ENCODE results near the gene MRPL49.
"Not testable (repeated sequence)": the region's sequence is repeated elsewhere in the genome, so short reads cannot be mapped to it uniquely, and the experiment has no call there.

The MRPL49 gene

DNA sequence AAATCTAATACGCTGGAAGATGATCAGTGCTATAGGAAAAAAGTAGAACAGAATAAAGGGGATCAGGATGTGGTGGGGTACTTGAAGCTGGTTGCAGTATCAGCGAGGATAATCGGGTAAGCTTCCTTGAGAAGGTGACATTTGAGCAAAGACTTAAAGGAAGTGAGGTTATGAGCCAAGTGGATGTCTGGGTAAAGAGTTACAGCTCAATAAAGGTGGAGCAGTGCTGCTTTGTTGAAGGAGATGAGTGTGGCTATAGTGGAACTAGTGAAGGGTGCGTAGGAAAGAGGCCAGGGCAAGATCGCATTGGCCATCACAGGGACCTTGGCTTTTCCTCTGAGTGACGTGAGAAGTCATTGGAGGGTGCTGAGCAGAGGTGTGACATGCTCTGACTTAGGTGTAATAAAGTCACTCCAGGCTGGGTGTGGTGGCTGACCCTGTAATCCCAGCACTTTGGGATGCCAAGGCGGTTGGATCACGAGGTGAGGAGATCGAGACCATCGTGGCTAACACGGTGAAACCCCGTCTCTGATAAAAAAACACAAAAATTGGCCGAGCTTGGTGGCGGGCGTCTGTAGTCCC lies 14.5 kb downstream of the MRPL49 start:
- Histone ChIP-seq H3K27me3 (ENCODE audit: insufficient read depth, low read length, poor library complexity) (no peaks in the 10 kb centered on the region), H2AK5ac (ENCODE audit: low read length) (peak overlapping the region; percentile 55), H2BK5ac (ENCODE audit: low read length) (no peak overlapping the region), H3K56ac (ENCODE audit: low read length) (no peak overlapping the region), H3K27ac (ENCODE audit: low read depth, low read length) (no peak overlapping the region), H3K4me1 (ENCODE audit: control insufficient read depth, low read depth, low read length) (peaks cover 2% of the 10 kb centered on the region), H3K79me2 (ENCODE audit: control insufficient read depth, insufficient read depth, low read length) (peaks cover 13% of the 10 kb centered on the region), H3K23ac (ENCODE audit: low read length) (no peak overlapping the region), H3K9ac (ENCODE audit: low read length) (no peak overlapping the region), H3K4me3 (ENCODE audit: low read length) (no peak overlapping the region), H3K79me1 (ENCODE audit: low read length) (peaks cover 16% of the 10 kb centered on the region), H3K18ac (ENCODE audit: low read length) (no peak overlapping the region), H2BK120ac (ENCODE audit: low read depth, low read length) (no peak overlapping the region), H4K8ac (ENCODE audit: low read depth, low read length) (no peak overlapping the region), H3K4ac (ENCODE audit: low read depth, low read length) (no peak overlapping the region), H3K36me3 (ENCODE audit: control insufficient read depth, insufficient read depth, low read length) (no peaks in the 10 kb centered on the region), H4K5ac (ENCODE audit: low read length) (no peak overlapping the region), H2BK15ac (replicated peaks; ENCODE audit: low read depth) (no peak overlapping the region), H3K4me2 (ENCODE audit: low read length) (no peak overlapping the region)
- WGBS (ENCODE audit: extremely low coverage, insufficient coverage, low lambda C conversion rate): no CpG with 5 or more reads among the region's 15 CpGs
- no peak for DNase-seq

DNA sequence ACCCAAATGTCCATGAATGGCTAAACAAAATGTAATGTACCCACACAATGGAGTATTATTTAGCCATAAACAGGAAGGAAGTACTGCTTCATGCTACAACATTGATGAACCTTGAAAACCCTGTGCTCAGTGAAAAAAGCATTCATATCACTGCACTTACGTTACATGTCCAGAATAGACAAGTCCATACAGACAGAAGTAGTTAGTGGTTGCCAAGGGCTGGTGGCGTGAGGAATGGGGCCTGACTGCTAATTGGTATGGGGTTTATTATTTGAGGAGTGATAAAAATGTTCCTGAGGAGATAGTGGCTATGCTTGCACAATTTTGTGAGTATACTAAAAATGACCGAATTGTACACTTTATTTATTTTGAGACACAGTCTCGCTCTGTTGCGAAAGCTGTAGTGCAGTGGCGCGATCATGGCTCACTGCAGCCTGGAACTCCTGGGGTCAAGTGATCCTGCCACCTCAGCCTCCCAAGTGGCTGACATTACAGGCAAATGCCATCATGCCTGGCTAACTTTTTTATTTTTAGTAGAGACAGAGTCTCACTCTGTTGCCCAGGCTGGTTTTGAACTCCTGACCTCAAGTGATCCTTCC lies 19.9 kb downstream of the MRPL49 start:
- Histone ChIP-seq H3K4me1 (ENCODE audit: control insufficient read depth, low read depth, low read length) (no peaks in the 10 kb centered on the region), H3K23ac (ENCODE audit: low read length) (no peak overlapping the region), H3K27ac (ENCODE audit: low read depth, low read length) (no peak overlapping the region), H3K4me3 (ENCODE audit: low read length) (no peak overlapping the region), H2BK5ac (ENCODE audit: low read length) (no peak overlapping the region), H2BK120ac (ENCODE audit: low read depth, low read length) (no peak overlapping the region), H3K27me3 (ENCODE audit: insufficient read depth, low read length, poor library complexity) (no peaks in the 10 kb centered on the region), H3K56ac (ENCODE audit: low read length) (no peak overlapping the region), H3K4ac (ENCODE audit: low read depth, low read length) (no peak overlapping the region), H3K9ac (ENCODE audit: low read length) (no peak overlapping the region), H3K18ac (ENCODE audit: low read length) (no peak overlapping the region), H3K36me3 (ENCODE audit: control insufficient read depth, insufficient read depth, low read length) (no peaks in the 10 kb centered on the region), H2BK15ac (replicated peaks; ENCODE audit: low read depth) (no peak overlapping the region), H3K79me1 (ENCODE audit: low read length) (no peaks in the 10 kb centered on the region), H3K79me2 (ENCODE audit: control insufficient read depth, insufficient read depth, low read length) (no peaks in the 10 kb centered on the region), H2AK5ac (ENCODE audit: low read length) (no peak overlapping the region), H3K4me2 (ENCODE audit: low read length) (no peak overlapping the region), H4K8ac (ENCODE audit: low read depth, low read length) (no peak overlapping the region), H4K5ac (ENCODE audit: low read length) (no peak overlapping the region)
- WGBS (ENCODE audit: extremely low coverage, insufficient coverage, low lambda C conversion rate): no CpG with 5 or more reads among the region's 7 CpGs
- DNase-seq: no peak

DNA sequence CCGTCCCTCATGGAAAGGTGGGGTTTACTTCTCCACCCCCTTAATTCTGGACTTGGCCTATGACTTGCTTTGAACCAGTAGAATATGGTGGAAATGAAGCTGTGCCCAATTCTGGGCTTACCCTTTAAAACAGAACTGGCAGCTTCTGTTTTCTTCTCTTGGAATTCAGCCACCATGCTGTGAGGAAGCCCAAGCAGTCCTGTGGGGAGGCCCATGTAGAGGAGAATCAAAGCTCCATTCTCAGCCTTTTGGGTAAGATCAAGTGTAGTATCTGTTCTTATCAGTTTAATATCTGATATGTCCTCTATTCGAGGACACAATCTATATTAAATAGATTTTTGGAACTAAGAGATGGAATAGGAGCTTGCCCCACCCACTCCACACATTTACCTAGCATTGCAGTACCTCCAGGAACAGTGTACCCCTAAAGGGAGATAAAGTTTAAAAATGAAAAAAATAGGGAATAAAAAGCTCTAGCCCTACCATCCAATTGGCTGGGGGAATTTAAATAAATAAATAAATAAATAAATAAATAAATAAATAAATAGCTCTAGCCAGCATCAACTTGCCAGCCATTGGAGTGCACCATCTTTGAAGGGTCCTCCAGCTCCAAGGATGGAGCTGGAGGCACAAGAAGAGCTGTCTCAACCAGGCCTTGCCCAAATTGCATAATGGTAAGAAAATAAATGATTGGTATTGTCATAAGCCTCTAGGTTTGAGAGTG lies 25.4 kb downstream of the MRPL49 start:
- Histone ChIP-seq H3K9ac (ENCODE audit: low read length) (no peak overlapping the region), H2BK120ac (ENCODE audit: low read depth, low read length) (no peak overlapping the region), H3K27me3 (ENCODE audit: insufficient read depth, low read length, poor library complexity) (no peaks in the 10 kb centered on the region), H3K4me1 (ENCODE audit: control insufficient read depth, low read depth, low read length) (no peaks in the 10 kb centered on the region), H3K27ac (ENCODE audit: low read depth, low read length) (no peak overlapping the region), H2BK5ac (ENCODE audit: low read length) (no peak overlapping the region), H3K18ac (ENCODE audit: low read length) (no peak overlapping the region), H4K5ac (ENCODE audit: low read length) (no peak overlapping the region), H3K4ac (ENCODE audit: low read depth, low read length) (no peak overlapping the region), H3K56ac (ENCODE audit: low read length) (no peak overlapping the region), H4K8ac (ENCODE audit: low read depth, low read length) (no peak overlapping the region), H3K4me3 (ENCODE audit: low read length) (no peak overlapping the region), H2AK5ac (ENCODE audit: low read length) (no peak overlapping the region), H3K4me2 (ENCODE audit: low read length) (no peak overlapping the region), H3K79me1 (ENCODE audit: low read length) (no peaks in the 10 kb centered on the region), H3K36me3 (ENCODE audit: control insufficient read depth, insufficient read depth, low read length) (no peaks in the 10 kb centered on the region), H3K79me2 (ENCODE audit: control insufficient read depth, insufficient read depth, low read length) (no peaks in the 10 kb centered on the region), H2BK15ac (replicated peaks; ENCODE audit: low read depth) (no peak overlapping the region), H3K23ac (ENCODE audit: low read length) (no peak overlapping the region)
- no peak for DNase-seq
- WGBS (ENCODE audit: extremely low coverage, insufficient coverage, low lambda C conversion rate): no CpG with 5 or more reads among the region's 2 CpGs

DNA sequence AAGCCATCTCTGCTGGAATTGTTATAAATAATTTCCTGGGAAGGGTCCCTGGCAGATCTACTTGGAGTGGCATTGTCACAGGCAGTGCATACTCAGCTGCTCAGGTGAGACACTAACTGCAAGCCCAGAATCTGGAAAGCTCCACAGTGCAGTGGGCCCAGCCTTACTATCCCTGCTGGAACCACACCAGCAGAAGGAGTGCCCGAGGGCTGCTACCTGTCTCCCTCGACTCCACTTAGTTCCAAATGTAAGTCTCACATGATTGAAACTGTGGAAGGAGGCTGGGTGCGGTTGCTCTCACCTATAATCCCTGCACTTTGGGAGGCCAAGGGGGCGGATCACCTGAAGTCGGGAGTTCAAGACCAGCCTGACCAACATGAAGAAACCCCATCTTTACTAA lies 26.5 kb downstream of the MRPL49 start:
- Histone ChIP-seq H3K18ac (ENCODE audit: low read length) (no peak overlapping the region), H4K8ac (ENCODE audit: low read depth, low read length) (no peak overlapping the region), H2BK120ac (ENCODE audit: low read depth, low read length) (no peak overlapping the region), H3K79me1 (ENCODE audit: low read length) (no peaks in the 10 kb centered on the region), H3K4ac (ENCODE audit: low read depth, low read length) (no peak overlapping the region), H3K9ac (ENCODE audit: low read length) (no peak overlapping the region), H4K5ac (ENCODE audit: low read length) (no peak overlapping the region), H3K36me3 (ENCODE audit: control insufficient read depth, insufficient read depth, low read length) (no peaks in the 10 kb centered on the region), H3K56ac (ENCODE audit: low read length) (no peak overlapping the region), H3K4me3 (ENCODE audit: low read length) (no peak overlapping the region), H2BK15ac (replicated peaks; ENCODE audit: low read depth) (no peak overlapping the region), H3K27ac (ENCODE audit: low read depth, low read length) (no peak overlapping the region), H2AK5ac (ENCODE audit: low read length) (no peak overlapping the region), H3K23ac (ENCODE audit: low read length) (no peak overlapping the region), H3K79me2 (ENCODE audit: control insufficient read depth, insufficient read depth, low read length) (no peaks in the 10 kb centered on the region), H3K4me1 (ENCODE audit: control insufficient read depth, low read depth, low read length) (no peaks in the 10 kb centered on the region), H3K4me2 (ENCODE audit: low read length) (no peak overlapping the region), H2BK5ac (ENCODE audit: low read length) (no peak overlapping the region), H3K27me3 (ENCODE audit: insufficient read depth, low read length, poor library complexity) (no peaks in the 10 kb centered on the region)
- WGBS (ENCODE audit: extremely low coverage, insufficient coverage, low lambda C conversion rate): no CpG with 5 or more reads among the region's 5 CpGs
- no peak for DNase-seq

DNA sequence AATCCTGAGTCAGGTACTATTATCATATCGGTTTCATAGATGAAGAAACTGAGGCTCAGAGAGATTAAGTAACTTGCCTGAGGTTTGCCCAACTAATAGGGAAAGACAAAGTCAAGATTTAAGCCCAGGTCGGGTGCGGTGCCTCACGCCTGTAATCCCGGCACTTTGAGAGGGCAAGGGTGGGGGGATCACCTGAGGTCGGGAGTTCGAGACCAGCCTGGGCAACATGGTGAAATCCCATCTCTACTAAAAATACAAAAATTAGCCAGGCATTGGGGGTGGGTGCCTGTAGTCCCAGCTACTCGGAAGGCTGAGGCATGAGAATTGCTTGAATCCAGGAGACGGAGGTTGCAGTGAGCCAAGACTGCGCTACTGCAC lies 28.0 kb downstream of the MRPL49 start:
- not testable (repeated sequence) for H3K9ac ChIP-seq (ENCODE audit: low read length); H3K4ac ChIP-seq (ENCODE audit: low read depth, low read length); H3K4me3 ChIP-seq (ENCODE audit: low read length); H2AK5ac ChIP-seq (ENCODE audit: low read length); H3K18ac ChIP-seq (ENCODE audit: low read length); H4K5ac ChIP-seq (ENCODE audit: low read length); H3K27ac ChIP-seq (ENCODE audit: low read depth, low read length); H3K4me1 ChIP-seq (ENCODE audit: control insufficient read depth, low read depth, low read length); H3K36me3 ChIP-seq (ENCODE audit: control insufficient read depth, insufficient read depth, low read length); H3K23ac ChIP-seq (ENCODE audit: low read length); H2BK120ac ChIP-seq (ENCODE audit: low read depth, low read length); H3K79me2 ChIP-seq (ENCODE audit: control insufficient read depth, insufficient read depth, low read length); H3K79me1 ChIP-seq (ENCODE audit: low read length); H3K27me3 ChIP-seq (ENCODE audit: insufficient read depth, low read length, poor library complexity); H2BK5ac ChIP-seq (ENCODE audit: low read length); DNase-seq; H3K56ac ChIP-seq (ENCODE audit: low read length); H3K4me2 ChIP-seq (ENCODE audit: low read length); H2BK15ac ChIP-seq (replicated peaks; ENCODE audit: low read depth); H4K8ac ChIP-seq (ENCODE audit: low read depth, low read length)
- no CpG with 5 or more reads among the region's 10 CpGs for WGBS (ENCODE audit: extremely low coverage, insufficient coverage, low lambda C conversion rate)

Measured in mesendoderm (in vitro differentiated cells).